IPS-NIHi7 (cell line): ENCODE data around the gene RANBP1.

Experiments used
- DNase-seq: peaks from one replicate; pipeline ENCODE4 v3.0.0; 2012; ENCODE audit warnings: mixed read lengths; ENCODE audit errors: extremely low spot score

Gene RANBP1

DNA sequence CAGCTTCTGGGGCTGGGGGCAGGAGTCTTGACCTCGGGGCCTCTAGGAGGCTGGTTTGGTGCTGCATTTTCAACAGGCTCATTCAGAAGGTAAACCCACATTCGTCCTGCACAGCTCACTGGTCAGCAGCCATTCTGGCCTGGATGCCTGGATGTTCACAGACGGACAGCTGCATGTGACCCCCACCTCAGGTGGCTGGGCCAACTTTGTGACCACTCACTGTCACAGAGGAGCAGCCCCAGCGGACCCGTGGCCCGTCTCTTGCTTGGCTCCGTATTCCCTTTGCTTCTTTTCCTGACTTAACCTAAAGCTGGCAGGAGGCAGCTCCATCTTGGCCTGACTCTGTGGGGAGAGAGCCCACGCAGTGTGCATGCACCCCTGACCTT is 27.6 kb upstream of the RANBP1 start:
- no peak for DNase-seq

DNA sequence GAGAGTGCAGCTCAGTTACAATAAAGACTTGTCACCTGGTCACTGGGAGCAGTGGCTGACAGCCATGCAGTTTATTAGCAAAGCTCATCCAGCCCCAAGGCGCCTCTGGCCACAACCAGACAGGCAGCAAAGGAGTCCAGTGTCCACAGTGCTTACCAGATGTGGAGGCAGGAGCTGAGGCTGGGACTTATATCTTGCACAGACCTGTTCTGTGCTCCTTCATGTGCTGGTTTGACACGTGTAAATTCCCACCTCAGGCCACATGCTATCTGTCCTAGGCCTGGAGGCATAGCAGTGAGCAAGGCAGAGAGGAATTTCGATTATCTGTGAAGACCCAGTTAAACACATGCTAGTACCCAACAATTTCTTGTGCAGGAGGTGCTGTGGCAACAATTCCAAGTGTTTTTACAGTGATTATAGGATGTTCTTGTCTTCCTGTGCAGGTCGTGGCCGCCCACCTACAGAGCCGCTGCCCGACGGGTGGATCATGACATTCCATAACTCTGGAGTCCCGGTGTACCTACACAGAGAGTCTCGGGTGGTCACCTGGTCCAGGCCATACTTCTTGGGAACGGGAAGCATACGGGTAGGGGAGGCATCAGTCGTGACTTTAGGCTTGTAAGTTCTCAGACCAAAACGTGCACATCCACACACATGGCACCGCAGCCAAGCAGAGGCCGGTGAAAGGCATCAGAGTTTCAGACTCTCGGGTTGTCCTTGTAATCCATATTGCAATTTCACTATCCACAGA is 26.5 kb upstream of the RANBP1 start:
- no peak for DNase-seq

DNA sequence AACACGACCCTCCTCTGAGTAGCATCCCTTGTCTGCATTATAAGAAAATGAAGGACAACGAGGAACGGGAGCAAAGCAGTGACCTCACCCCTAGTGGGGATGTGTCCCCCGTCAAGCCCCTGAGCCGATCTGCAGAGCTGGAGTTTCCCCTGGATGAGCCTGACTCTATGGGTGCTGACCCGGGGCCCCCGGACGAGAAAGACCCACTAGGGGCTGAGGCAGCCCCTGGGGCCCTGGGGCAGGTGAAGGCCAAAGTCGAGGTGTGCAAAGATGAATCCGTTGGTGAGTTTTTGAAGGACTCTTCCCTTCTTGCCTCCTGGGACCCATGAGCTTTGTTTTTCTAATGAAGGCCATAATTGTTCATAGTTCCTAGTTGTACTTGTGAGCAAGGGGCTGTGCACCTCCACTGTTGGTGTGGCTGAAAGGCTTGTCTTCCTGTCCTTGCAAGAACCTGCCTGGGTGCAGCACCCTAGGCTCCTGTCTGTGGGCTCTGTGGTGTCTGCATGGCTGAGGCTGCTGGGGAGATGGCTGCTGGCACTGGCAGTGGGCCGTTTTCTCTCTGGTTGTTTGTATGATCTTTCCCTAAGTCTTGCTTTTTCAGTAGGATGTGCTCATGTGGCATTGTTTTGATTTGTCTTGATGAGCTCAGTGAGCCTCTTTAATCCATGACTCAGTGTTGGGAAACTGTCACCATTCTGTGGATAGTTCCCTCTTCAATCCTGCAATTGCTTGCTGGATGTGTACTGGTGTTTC is 25.8 kb upstream of the RANBP1 start:
- DNase-seq: no peak

DNA sequence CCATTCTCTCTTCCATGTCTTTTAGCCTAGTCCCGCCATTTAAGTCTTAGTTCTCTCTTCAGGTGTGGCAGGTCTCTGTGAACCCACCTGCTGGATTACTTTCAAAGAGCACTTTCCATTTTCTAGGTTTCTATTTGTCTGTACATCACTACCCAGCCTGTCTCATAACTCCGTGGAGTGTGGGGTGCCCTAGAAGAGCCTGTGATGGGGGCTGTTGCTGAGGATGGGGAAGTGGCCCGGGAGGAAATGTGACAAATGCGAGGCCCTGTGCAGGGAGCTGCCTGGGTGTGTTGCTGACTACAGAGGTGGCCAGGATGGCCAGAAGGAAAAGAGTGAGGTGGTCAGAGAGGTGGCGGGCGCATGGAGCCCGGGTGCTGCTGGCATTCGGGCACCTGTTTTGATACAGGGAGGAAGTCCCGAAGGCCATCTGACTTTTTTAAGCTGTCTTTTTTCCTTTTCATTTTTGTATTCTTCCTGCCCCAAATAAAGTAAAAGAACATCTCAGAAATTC is 25.1 kb upstream of the RANBP1 start:
- no peak for DNase-seq

DNA sequence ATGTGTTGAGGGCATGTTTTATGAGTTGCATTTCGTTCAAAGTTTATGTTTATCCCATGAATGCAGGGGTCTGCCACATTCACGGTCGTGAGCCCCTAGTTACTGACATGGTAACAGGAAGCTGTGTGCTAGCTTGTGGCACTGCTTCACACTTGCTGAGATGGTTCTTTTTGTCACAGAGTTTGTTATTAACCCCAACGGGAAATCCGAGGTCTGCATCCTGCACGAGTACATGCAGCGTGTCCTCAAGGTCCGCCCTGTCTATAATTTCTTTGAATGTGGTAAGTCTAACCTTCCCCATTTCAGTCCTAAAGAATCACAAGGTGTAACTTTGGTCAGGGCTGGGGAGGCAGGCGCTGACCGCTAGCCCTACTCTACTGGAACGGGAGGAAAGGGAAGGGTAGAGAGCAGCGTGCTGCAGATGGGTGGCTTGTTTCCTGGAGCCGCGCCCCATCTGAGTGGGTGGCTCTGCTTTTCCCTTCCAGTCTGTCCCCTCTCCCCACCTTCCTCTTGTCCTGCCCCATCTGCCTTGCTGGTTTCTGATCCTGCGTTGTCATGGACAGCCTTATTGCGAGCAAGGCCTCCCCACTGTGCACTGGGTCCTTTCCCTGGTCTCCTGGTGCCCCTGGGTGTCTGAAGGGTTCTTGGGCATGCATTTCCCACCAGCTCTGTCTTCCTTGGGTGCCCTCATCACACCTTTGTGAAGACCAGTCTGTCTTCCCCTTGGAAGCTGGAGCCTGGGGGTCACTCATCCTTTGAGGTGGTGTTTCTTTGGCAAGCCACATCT is 24.0 kb upstream of the RANBP1 start:
- DNase-seq: no peak

DNA sequence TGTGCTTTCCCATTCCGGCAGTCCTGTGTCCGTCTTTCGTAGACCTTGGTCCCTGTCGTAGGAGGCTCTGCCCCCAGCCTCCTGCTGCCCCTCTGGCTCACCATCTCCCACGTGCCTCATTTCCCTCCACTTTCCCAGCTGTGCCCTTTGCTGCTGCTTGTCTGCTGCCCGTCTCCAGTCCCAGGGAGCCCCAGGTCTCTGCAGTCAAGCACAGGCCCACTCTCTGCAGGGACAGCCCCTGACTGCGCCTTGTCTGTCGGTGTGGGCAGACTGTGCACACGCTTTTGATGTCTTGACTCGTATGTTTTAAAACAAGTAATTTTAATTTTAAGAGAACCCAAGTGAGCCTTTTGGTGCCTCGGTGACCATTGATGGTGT is 23.4 kb upstream of the RANBP1 start:
- DNase-seq: no peak

DNA sequence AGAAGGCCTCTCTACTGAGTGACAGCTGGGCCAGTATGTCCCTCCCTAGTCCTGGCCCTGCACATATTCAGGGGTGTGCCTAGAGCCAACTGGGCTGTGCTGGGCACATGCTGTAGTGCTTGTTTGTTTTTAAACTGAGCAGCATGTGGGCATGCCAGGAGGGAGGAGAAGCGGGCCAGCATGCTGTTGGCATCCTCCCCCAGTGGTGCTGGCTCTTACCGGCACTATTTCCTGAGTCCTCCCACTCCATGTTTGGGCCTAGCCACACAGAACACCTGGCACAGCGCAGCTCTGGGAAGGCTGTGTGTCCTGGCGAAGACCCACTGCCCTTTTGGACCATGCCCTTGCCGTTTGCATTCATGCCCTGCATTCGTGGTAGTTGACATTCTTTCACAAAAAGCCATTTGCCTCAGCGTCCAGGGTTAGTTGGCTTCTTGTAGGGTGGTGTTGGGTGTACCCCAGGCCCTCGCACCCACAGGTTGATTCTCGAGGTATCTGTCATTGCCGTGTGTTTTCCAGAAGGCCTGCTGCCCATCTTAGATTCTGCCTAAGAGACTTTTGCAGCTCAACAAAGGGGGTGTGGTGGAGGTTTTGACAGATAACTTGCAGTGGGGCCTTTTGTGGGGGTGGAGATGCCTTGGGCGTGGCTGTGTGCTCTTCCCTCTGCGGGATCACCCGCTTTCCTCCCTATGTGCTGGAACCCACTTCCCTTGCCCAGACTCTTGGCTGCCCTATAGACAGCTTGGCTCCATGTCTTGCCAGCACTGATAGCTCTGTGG is 22.3 kb upstream of the RANBP1 start:
- DNase-seq: no peak

DNA sequence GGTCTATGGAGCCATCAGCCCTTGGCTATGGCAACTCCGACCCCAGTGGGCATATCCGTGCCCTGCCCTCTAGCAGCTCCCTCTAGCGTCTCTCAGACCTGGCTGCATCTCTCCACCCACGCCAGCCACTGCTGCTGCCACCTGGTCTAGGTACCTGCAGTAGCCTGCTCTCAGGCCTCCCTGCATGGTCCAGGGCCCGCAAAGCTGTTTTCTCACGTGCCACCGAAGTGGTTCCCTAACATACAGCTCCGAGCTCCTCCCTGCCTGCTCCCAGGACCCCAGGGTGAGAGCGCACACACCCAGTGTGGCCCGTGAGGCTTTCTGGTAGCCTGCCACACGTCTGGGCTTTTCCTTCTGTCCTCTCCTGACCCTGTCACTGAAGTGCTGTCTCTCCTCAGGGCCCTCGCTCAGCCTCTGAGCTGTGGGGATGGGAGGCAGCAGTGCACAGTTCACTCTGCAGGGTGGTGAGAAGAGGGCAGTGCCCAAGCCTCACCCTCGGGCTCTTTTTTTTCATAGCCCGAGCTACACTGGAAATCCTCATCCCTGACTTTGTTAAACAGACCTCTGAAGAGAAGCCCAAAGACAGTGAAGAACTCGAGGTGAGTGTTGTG is 21.6 kb upstream of the RANBP1 start:
- DNase-seq: no peak

DNA sequence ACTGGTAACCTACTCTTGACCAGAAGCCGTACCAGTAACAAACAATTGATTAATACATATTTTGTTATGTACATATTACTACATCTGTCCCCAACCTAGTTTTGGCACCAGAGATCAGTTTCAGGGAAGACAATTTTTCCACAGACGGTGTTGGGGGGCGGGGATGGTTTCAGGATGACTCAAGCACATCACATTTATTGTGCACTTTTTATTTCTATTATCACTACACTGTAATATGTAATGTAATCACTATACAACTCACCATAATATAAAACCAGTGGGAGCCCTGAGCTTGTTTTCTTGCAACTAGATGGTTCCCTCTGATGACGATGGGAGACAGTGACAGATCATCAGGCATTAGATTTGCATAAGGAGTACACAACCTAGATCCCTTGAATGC is 20.4 kb upstream of the RANBP1 start:
- no peak for DNase-seq

DNA sequence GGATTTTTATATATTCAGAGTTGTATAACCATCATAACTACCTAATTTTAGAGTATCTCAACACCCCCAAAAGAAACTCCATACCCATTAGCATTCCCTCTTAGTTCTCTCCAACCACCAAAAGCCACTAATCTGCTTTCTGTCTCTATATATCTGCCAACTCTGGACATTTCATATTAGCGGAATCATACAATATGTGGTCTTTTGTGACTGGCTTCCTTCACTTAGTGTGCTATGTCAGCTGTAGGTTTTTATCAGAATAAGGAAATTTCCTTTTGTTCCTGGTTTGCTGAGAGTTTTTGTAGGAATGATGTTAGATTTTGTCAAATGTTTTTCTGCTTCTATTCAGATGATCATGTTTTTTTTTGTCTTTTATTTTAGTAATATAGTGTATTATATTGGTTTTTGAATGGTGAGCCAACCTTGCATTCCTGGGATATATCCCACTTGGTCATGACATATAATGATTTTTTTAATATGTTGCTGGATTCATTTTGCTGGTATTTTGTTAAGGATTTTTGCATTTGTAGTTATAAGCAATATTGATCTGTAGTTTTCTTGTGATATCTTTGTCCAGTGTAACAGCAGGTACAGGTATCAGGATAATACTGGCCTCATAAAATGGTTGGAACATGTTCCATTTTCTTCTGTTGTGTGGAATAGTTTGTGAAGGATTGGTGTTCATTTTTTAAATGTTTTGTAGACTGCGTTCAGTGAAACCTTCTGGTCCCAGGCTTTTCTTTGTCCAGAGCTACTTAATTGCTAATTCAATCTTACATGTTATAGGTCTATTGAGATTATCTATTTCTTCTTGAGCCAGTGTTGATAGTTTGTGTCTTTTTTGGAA is 19.1 kb upstream of the RANBP1 start:
- DNase-seq: no peak

DNA sequence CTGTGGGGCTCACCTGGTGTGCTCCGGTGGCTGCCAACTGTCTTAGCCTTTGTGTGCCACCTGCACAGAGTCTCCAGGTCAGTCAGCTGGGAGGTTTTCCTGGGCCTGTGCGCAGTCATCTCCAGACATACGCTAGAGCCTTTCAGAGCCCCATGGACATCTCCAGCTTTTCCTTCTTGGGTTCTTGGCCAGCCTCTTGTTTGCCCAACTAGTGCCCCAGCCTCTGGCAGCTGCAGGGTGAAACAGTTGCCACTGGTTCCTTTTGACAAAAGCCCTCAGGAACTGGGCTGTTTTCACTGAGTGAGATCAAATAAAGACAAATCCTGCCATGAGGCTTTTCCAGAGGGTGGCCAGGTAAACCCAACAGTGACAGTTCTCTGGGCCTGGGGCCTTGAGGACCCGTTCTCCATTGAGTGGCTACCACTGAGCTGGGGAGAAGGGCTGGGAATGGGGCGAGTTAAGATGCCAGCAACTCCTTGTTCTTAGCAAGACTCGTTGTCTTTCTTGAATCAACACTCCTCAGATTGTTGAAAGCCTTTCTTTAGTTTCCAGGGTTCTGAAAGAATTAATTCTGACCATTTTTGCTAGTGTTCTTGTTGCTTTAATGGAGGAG is 16.7 kb upstream of the RANBP1 start:
- DNase-seq: no peak

DNA sequence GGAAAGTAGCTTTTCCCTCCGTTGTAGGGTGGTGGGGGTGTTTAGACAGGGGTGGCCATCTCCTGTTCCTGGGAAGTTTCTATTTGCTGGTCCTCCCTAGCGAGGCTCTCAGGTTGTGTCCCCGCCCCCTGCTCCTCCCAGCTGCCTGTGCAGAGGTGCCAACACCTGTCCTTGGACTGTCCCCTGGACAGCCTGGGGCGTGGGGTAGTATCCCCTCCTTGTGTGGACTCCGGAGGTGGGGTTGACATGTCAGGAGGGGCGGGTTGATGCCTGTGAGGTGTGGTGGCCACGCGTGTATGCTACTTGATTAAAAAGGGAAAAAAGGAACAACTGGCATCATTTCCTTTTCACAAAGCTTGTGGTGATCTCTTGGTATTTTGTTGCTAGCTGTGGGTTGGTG is 14.3 kb upstream of the RANBP1 start:
- DNase-seq: no peak

DNA sequence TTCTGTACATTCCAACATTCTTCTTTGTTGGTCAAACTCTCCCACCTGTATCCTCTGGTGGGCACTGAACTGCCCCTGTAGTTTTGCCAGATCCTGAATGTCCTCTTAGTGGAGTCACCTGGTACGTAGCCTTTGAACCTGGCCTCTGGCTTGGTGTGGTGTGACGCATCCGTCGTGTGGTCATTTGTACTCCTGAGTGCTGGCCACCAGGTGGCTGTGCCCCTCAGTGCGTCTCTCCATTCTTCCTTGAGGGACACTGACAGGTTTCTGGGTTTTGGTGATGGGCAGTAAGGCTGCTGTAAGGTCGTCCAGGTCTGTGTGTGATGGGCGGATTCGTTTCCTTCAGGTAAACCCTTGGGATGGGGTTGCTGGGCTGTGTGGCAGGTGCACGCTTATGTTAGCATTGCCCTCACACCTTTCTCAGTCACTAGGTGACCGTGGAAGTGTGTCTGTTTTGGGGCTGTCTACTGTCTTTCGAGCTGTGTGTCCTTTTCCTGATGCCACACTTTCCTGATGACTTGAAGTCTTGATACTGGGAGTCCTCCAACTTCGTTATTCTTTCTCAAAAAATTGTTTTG is 13.6 kb upstream of the RANBP1 start:
- peak; percentile 37 for DNase-seq

DNA sequence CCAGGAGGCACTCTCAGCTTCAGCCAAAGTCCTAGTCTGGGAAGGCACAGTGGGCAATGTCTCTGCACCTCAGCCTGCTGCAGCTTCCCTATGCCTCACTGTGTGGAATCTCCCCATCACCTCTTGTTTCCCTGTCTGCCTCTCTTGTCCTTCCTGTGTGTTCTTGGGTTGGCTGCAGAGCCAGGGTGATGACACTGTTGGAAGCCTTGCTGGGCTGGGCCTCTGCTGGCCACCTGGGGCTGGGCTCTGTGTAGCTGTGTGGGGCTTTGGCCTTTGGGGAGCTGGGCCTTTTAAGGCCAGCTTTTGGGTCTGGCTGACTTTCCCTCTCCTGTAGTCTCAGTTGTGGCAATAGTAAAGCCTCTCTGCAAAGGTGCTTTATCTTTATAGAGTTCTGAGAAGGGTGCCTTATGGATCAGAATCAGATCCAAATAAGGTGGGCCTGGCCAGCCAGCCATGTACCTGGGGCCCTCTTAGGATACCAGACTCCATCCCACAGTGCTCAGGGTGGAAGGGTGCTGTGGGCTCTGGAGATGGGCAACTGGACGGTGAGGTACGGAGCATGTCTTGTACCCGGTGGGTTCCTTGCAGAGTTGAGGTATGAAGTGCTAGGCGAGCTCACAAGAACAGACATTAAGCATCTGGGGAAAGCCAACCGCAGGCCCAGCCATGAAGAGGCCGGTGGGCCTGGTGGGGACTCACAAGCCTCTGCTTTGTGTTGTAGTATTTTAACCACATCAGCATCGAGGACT is 10.3 kb upstream of the RANBP1 start:
- DNase-seq: no peak

DNA sequence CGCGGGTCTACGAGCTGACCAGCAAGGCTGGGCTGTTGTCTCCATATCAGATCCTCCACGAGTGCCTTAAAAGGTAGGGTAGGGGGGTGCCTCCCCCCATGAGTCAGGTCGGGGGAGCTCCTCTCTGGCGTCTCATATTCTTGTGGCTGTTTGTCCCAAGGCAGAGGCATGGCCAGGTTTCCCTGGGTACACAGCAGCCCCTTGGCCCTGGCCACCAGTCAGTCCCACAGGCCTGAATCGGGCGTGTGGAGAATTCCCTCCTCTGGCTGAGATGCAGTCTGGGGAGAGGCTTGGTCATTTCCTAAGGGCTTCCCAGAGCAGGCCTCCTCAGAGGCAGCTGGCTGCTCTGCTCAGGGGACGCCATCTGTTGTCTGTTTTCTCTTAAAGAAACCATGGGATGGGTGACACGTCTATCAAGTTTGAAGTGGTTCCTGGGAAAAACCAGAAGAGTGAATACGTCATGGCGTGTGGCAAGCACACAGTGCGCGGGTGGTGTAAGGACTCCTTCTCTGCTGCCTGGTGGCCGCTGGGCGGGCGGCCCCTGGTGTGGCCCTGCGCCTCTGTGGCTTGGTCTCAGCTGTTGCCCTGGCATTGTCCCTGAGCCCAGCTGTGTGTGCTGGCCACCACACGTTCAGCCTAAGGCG is 9.6 kb upstream of the RANBP1 start:
- no peak for DNase-seq

DNA sequence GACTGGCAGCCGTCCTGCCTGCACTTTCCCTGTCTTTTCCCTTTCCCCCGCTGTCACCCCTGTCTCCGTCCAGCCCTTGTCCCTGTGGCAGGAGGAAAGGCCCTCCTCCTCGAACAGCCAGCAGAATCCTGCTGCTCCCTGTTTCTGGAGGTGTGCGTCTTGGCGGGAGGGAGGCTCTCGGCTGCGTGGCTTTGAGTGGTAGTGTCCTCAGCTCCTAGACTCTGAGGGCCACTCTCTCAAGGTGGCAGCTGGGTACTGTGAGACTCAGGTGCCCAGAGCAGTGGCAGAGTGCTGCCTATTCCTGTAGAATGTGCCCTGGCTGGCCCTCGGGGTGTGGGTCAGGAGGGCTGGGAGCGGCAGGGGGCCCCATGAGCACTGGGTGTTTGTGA is 9.1 kb upstream of the RANBP1 start:
- no peak for DNase-seq

DNA sequence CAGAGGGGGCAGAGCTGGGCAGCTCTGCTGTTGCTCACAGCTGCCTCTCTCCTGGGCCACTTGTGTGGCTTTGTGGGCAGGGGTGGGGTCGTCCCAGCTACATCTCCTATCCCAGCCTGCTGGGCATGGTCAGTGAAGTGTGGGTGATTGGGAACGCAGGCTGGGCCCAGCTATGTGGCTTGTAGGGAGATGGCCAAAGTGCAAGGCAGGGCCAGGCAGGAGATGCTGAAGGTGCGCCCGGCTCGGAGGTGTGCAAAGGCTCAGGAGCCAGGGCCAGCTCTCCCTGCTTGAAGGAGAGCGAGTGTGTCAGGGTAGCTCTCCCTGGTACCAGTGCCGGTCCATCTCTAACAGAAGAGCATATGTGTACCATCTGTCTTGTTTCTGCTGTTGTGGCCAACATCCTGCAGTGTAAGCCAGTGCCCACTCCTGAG is 8.4 kb upstream of the RANBP1 start:
- no peak for DNase-seq
